IPS-18c (cell line): ENCODE results near the gene MBD3.

ENCODE experiments used
- H3K4me3 ChIP-seq: 2 replicates; pipeline ENCODE4 v1.7.0; 2013; ENCODE audit warnings: low read depth, mild to moderate bottlenecking, low read length, moderate library complexity; ENCODE audit not compliant: insufficient read depth
- H3K9me3 ChIP-seq: one replicate; pipeline ENCODE4 v1.6.1; 2013; ENCODE audit warnings: mild to moderate bottlenecking, low read length, moderate library complexity; ENCODE audit not compliant: control insufficient read depth, insufficient read depth

MBD3 gene

DNA sequence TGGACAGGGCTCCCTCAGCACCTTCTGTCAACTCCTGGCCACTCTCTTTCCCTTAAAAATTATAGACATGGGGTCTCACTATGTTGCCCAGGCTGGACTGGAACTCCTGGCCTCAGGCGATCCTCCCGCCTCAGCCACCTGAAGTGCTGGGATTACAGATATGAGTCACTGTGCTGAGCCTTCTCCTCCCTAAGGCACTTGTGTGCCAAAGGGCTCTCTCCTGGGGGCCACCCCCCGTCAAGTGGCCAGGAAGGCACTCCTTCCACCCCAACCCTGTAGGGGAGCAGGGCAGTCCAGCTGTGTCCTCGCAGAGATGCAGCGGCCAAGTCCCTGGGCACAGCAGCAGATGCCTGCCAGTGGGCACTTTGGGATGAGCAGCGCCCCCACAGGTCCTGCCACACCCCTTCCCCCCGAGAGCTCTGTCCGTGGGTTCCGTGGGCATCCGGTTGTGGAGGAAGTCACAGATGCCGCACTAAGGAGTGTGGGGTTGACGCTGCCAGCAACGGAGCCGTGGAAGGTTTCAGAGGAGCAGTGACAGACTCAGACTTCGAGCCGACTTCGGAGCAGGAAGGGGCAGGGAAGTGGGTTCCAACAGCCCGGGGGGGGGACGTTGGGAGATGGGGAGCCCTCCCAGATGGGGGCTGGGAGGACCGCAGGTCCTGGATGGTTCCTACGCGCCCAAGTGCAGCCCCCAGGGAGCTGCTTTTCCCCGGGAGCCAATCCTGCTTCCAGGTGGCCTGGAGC is 15.9 kb upstream of the MBD3 start:
- Histone ChIP-seq H3K9me3 (no peaks in the 10 kb centered on the region), H3K4me3 (no peak overlapping the region)

DNA sequence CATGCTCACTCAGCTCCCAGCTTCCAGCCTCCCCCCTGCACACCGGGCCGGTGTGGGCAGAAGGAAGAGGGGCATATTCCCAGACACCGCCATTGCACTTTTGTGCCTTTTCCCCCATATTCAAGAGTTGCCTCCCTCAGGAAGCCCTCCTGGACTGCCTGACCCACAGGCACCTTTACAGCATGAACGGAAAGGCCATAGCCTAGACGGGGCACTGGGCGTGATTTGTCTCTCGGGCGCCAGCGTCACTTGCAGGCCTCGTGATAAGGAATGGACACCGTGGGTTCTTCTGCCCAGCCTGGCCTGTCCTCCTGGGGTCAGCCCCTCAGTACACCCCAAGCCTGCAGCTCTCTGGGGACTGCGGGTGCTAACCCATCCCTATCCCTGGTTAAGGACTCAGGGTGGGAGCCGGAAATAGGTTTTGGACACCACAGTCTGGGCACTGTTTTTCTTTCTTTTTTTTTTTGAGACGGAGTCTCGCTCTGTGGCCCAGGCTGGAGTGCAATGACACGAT is 13.5 kb upstream of the MBD3 start:
- Histone ChIP-seq H3K9me3 (no peaks in the 10 kb centered on the region), H3K4me3 (peak overlapping the region; percentile 83)

DNA sequence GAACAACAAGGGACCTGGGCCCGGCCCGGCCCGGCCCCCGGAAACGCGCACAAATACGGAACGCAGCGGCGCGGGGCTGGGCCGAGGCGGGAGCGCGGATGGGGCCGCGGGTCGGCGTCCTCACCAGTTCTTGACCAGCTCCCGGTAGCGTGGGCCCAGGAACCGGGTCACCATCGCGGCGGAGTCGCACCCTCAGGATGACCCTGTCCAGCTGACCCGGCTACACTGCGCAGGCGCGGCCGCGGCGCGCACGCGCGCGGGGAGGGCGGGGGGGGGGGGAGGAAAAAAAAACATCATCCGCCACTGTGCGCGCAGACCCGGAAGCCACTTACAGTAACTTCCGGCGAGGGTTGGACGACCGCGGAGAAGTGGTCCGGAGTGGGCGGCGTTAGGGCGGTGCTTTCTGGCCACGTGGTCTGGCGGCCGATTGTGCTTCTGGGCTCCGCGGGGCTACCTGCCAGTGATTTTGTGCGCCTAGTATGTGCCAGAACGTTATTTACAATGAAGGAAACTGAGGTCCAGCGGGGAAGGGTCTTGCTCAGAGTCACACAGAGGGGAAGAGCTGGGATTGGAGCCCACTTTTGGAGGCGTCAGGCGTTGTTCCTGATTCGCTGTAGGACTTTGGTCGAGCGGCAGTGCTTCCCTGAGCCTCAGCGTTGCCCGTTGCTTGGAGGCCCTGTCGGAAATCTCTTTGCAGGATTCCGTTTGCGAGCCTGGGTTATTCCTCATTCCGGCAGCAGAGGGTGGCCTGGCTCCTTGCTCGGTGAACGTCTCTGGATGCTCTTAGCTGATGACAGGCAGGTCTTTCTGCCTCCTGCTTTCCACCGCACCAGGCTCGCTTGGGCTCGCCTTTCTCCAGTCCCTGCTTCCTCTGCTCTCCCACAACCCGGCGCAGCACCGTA is 12.8 kb upstream of the MBD3 start, which contains the start of gene UQCR11:
Gene UQCR11, minus strand, starts transcription at position 227 of the 902 bp plus-strand sequence. Its CDS starts 53 bp downstream, at position 174.
- peak within 1 kb of the TSS; percentile 83 for H3K4me3 ChIP-seq
- H3K9me3 ChIP-seq: no peaks in the 10 kb centered on the region

DNA sequence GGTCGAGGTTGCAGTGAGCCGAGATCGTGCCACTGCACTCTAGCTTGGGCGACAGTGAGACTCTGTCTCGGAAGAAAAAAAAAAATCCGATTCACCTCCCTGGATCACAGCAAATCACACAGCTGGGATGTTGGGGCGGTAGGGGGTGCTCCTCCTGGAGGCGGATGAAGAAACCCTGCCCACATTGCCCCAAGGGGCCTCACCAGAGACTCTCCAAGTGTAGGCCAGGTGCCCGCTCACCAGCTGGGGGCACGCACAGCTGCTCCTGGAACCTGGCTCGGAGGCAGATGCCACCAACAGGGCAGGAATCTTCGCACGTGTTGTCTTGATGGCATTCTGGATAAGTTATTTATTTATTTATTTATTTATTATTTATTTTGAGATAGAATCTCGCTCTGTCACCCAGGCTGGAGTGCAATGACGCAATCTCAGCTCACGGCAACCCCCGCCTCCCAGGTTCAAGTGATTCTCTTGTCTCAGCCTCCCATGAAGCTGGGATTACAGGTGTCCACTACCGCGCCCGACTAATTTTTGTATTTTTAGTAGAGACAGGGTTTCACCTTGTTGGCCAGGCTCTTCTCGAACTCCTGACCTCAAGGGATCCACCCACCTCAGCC is 9.5 kb upstream of the MBD3 start:
- H3K4me3 ChIP-seq: no peak overlapping the region; the same call in 1 of the 2 replicates
- no peaks in the 10 kb centered on the region for H3K9me3 ChIP-seq

DNA sequence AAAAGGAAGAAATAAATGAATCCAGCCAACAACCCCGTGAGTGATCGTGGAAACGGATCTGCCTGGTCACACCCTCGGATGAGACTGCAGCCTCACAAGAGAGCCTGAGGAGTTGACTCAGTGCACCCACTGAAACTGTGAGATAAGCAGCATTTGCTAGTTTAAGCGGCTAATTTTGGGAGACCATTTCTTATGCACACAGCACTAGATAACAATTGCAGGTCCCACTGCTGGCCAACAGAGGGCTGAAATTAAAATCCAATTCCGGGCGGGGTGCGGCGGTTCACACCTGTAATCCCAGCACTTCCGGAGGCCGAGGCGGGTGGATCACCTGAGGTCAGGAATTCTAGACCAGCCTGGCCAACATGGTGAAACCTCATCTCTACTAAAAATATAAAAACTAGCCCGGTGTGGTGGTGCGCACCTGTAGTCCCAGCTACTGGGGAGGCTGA is 9.0 kb upstream of the MBD3 start:
- no peak overlapping the region for H3K4me3 ChIP-seq
- no peaks in the 10 kb centered on the region for H3K9me3 ChIP-seq

DNA sequence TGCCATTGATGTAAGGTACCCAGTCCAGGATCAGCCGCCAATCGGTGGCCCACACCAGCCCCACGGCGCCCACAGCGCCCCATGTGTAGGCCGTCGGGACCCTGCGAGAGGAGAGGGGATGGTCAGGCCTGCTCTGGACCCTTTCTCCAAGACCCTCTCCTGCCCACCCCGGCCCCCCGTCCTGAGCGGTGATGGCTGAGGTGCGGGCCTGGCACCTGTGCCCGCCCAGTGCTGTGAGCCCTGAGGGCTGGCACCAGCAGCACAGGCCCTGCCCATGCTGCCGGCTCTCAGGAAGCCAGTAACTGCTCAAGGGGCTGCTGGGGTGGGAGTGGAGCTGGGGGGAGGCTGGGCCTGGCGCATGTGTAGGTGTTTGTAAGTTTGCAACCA is 6.8 kb upstream of the MBD3 start:
- no peak overlapping the region for H3K4me3 ChIP-seq

DNA sequence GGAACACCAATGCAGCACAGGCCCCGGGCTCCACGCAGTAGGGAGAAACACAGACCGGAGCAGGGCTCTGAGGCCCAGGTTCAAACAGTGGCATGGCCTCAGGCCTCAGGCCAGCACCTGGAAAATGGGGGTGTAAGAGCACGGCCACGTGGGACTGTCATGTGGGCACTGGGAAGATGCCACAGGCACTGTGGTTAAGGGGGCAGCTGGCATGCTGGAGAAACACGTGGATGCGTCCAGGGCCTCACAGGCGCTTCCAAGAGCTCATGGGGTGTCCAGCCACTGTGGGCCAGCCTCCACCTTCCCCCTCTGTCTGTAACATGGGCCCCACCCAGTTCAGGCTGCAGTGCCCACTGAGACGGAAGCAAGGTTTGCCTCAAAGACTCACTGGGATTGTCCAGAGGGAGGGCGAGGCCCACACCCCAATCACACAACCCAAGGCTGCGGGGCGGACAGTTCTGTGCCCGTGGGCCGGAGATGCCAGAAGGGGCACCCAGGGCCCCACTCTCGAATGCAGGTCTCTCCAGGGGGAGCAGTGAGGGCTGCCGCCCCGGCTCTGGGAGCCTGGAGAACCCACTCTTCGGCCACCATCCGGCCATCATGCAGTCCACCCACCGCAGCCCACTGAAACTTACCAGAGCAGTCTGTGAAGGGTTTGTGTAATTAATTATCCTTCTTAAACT is 6.3 kb upstream of the MBD3 start:
- Histone ChIP-seq H3K9me3 (no peaks in the 10 kb centered on the region), H3K4me3 (no peak overlapping the region)

More for the DNA sequence above, 6.8 kb upstream of the MBD3 start:
- H3K9me3 ChIP-seq: no peaks in the 10 kb centered on the region

DNA sequence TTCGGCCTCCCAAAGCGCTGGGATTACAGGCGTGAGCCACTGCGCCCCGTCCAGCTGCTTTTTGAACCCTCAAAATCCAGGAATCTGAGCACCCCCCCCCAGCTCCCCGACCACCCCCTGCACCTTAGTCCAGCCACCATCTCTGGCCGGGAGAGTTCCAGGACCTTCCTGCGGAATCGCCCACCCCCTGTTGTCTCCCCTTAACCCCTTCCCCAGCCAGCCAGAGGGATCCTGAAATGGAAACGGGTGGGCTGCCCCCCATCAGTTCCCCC is 772 bp upstream of the MBD3 start:
- H3K4me3 ChIP-seq: peak overlapping the region; percentile 62; the same call in 1 of the 2 replicates
- no peaks in the 10 kb centered on the region for H3K9me3 ChIP-seq

DNA sequence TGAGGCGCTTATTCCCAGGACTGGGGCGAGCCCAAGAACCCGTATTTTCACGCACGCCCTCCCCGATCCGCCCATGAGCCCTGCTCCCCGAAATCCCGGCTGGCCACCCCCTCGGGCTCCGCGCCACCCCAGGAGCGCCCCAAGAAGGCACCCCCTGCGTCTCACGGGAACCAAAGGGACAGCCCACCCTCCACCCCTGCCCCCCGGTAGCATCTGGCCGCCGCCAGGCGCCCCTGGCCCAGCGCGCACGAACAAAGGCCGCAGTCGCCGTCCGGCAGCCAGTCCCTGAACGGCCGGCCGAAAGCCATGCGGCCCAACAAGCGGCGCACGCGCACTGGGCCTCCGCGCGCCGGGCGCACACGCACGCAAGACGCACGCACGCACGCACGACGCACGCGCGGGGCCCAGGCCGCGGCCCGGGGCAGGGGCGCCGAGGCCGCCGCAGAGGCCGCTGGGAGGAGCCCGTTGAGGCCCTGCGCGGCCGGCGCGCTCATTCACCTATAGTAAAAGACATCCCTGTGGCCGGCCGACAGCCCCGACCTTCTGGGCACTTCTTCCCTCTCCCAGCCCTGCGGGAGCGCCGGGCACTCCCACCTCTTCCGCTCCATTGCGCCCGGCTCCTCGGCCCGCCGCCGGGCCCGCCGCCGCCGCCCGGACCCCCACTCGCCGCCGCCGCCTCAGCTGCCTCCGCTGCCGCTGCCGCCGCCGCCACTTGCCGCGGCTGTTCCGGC is 476 bp downstream of the MBD3 start:
- Histone ChIP-seq H3K9me3 (no peaks in the 10 kb centered on the region), H3K4me3 (peak overlapping the region; percentile 92)

DNA sequence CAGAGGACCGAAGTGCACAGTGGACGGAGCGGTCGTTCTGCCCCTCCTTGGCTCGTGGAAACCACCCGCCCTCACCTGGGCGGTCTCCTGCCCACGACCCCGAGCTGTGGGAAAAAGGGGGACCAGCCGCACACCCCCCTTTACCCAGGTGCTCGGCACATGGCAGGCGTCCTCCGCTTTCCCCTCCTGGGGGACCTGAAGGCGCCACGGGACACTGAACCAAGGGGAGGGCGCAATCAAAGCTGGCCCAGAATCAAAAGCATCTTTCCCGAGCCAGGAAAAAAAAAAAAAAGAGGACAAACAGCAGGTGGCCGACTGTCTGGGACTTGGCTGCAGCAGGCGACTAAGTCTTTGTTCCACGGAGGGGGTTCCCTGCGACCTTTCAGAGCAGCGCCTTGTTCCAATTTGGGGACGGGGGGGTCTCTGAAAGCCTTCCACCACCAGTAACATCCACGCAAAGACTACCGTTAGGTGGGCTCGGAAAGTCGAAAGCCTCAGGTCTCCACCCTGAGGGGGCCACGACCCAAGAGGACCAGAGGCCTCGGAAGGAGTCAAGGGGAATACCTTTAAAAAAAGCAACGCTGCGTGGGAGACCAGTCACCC is 1.1 kb downstream of the MBD3 start:
- Histone ChIP-seq H3K9me3 (no peaks in the 10 kb centered on the region), H3K4me3 (peak overlapping the region; percentile 92)

DNA sequence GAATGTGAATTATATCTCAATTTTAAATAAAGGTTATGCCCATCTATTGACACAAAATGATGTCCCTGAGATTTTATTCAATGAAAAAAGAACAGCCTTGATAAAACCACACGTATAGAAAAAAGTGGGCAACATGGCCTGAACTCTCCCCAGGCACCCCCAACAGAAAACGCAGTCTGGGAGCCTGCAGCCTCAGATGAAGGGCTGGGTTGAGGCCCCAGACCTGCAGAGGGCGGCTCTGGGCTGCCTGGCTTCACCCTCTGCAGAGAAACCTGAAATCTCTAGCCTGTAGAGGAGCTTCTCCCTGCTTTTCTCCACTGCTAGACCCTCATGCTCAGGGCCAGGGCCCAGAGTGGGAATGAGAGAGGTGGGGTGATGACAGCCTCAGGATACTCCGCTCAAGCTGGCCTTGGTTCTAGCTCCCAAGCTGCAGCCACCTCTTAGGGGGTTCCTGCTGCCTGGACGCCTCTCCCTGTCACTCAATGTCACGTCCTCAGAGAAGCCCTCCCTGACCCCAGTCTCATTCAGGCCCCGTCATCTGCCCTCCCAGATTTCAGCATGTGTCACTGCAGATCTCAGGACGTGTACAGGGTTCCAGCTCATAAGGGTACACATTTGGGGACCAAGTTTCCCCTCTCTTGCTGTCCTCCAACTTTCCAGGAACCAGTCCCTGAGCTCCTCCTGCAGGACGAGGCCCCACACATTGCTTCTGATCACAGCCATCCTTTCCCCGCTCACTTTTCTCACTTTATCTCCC is 1.8 kb downstream of the MBD3 start:
- Histone ChIP-seq H3K9me3 (no peaks in the 10 kb centered on the region), H3K4me3 (peak overlapping the region; percentile 92)

DNA sequence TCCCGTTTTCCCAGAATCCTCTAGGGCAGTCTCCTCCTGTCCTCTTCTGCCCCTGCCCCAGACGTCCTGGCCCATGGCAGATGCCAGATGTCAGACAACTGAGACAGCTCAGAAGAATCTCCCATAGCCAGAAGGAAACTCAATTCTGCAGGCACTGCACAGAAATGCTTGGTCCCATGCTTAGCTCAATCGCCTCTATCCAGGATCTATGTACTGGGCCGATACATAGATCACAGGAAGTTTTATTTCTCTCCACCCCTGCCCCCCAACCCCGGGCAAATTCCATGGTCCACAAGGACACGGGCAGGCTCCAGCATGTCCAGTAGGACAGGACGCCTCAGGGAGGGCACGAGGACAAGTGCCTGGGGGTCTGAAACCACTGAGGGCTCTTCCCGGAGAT is 4.8 kb downstream of the MBD3 start:
- H3K4me3 ChIP-seq: no peak overlapping the region
- H3K9me3 ChIP-seq: no peaks in the 10 kb centered on the region

DNA sequence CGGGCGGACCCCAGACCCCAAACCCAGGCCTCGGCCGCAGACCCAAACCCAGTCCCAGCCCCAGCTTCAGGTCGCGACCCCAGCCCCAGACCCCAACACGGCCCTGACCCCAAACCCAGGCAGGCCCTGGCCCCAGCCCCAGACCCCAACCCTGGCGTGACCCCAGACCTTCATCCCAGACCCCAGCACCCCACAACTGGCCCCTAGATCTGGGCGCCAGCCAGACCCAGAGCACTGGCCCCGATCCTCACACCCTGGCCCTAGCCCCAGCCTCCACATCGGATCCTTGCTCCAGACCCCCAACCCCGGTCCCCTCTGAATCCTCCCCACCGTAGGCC is 7.5 kb downstream of the MBD3 start:
- H3K9me3 ChIP-seq: no peaks in the 10 kb centered on the region
- no peak overlapping the region for H3K4me3 ChIP-seq

DNA sequence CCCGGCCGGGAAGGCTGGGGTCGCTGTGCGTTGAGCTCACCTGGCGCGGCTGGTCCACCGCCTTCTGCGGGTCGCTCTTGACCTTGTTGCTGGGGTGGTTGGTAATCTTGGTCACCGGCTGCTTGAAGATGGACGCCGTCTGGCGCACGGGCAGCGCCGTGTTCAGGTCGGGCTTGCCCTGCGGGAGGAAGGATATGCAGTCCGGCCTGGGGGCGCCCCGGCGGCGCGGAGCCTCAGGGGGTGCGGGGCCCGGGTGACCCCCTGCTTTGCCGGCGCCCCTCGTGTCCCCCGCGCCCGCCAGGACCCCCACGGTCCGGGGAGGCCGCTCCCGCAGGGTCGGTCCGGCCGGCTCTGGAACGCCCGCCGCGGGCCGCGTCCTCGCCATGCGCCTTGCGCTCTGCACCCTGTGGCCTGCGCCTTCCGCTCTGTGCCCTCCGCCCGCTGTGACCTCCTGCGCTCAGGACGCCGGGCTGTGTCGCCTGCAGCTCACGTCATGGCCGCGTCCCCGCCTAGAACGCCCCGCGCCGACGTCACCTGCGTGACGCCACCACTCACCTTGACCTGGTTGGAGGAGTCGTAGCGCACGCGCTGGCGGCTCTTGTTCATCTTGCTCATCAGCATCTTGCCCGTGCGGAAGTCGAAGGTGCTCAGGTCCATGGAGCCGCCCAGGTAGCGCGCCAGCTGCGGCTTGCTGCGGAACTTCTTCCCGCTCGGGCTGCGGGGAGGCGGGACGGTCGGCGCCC is 8.0 kb downstream of the MBD3 start:
- no peak overlapping the region for H3K4me3 ChIP-seq
- H3K9me3 ChIP-seq: no peaks in the 10 kb centered on the region

DNA sequence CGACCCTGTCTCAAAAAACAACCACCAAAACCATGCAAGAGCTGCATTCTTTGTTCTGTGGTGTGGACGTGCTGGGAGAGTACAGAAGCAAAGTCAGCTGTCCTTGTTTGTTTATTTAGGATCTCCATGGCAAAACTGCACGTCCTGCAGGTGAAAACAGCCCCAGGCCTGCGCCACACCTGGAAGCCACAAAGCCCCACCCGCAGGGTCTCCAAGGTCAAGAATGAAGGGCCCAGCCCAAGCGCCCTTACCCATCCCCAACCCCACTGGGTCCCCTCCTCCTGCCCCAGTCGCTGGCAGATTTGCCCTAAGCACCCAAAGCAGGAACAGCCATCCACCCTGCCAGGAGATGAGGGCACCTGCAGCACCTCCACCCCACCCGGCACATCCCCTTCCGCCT is 10.5 kb downstream of the MBD3 start:
- H3K4me3 ChIP-seq: no peak overlapping the region

More for the DNA sequence above, 10.5 kb downstream of the MBD3 start:
- H3K9me3 ChIP-seq: no peaks in the 10 kb centered on the region
